SW 1271 (cell line): ENCODE data around the gene AP2B1.

ENCODE experiments used
- DNase-seq, 2 experiments: peaks; one replicate each; lab custom pipeline; 2025; lab: John Stamatoyannopoulos, UW

Gene AP2B1

GRCh38 chr17:35773679-35774425, 186.7 kb downstream of the AP2B1 start:
- no peak for DNase-seq

- DNase-seq: no peak
Measured at GRCh38 chr17:35774499-35774898, 187.4 kb downstream of the AP2B1 start.

DNA sequence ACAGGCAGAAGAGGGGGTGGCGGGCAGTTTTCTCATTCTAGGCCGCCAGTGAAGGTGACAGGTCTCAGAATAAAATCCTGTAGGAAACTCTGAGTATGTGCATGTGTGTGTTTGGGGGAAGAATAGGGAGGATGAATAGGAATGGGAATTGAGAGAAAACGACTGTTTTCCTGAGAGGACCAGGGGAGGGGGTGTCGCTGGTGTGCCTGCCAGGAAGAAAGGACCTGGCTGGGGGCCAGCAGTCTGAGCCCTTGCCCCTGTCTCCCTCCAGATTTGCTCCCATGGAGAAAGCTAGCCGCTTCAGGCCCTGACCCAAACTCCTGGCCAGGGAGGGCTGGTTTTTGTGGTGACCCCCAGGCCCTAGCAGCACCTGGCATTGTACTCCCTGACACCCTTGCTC, 187.9 kb downstream of the AP2B1 start:
- no peak for DNase-seq

DNA sequence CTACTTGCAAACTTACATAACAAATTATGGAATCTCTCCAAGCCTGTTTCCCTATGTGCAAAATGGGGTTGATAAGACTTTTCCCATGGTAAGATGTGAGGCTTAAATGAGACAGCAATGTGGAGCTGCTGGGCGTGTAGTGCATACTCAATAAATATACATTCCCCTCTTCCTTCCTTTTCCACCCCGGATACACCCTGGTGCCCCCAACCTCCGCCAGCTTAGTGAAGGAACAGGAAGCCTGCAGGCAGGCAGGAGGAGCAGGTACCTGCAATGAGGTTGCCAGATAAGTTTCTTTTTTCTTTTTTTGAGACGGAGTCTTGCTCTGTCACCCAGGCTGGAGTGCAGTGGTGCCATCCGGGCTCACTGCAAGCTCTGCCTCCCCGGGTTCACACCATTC, 188.5 kb downstream of the AP2B1 start:
- DNase-seq: no peak
